ENCODE measurements around the gene DENND1A.

Gene DENND1A

GRCh38 chr9:123517512-123517911, 412.4 kb downstream of the DENND1A start:
- no peak for DNase-seq

- DNase-seq, result no peak
These were observed 415.2 kb downstream of the DENND1A start for GRCh38 chr9:123514766-123515165.

- no peak for DNase-seq
These were observed 416.4 kb downstream of the DENND1A start for GRCh38 chr9:123513554-123513953.

GRCh38 chr9:123511326-123512277, 418.3 kb downstream of the DENND1A start:
- DNase-seq, result no peak

- no peak for DNase-seq
These were observed 420.3 kb downstream of the DENND1A start for GRCh38 chr9:123509646-123510045.

GRCh38 chr9:123508048-123508447, 421.9 kb downstream of the DENND1A start:
- DNase-seq, result no peak

GRCh38 chr9:123505496-123505895, 424.4 kb downstream of the DENND1A start:
- DNase-seq, result no peak

- no peak for DNase-seq
These were observed 429.6 kb downstream of the DENND1A start for GRCh38 chr9:123500336-123500735.

GRCh38 chr9:123497830-123498229, 432.1 kb downstream of the DENND1A start:
- DNase-seq, result no peak

GRCh38 chr9:123495731-123496130, 434.2 kb downstream of the DENND1A start:
- DNase-seq, result no peak

- DNase-seq, result no peak
These were observed 436.3 kb downstream of the DENND1A start for GRCh38 chr9:123493627-123494026.

- no peak for DNase-seq
These were observed 439.2 kb downstream of the DENND1A start for GRCh38 chr9:123490688-123491087.

GRCh38 chr9:123488722-123489321, 441.1 kb downstream of the DENND1A start:
- DNase-seq, result no peak

GRCh38 chr9:123487944-123488548, 441.9 kb downstream of the DENND1A start:
- no peak for DNase-seq

GRCh38 chr9:123486431-123486830, 443.5 kb downstream of the DENND1A start:
- no peak for DNase-seq

GRCh38 chr9:123485216-123485615, 444.7 kb downstream of the DENND1A start:
- no peak for DNase-seq

- DNase-seq, result no peak
These were observed 445.8 kb downstream of the DENND1A start for GRCh38 chr9:123484130-123484529.

GRCh38 chr9:123483191-123483803, 446.6 kb downstream of the DENND1A start:
- no peak for DNase-seq

- no peak for DNase-seq
These were observed 447.5 kb downstream of the DENND1A start for GRCh38 chr9:123482295-123482968.

- no peak for DNase-seq
These were observed 448.6 kb downstream of the DENND1A start for GRCh38 chr9:123481209-123481865.

GRCh38 chr9:123480791-123481190, 449.1 kb downstream of the DENND1A start:
- no peak for DNase-seq

GRCh38 chr9:123480096-123480495, 449.8 kb downstream of the DENND1A start:
- no peak for DNase-seq

Data from NCI-H446 (cell line).